Brain microvascular endothelial cell (primary cell): ENCODE data around the gene PTPN21.

Source experiments
- DNase-seq: peaks from one replicate; pipeline ENCODE4 v3.0.0-alpha.2; 2020
- H3K27ac ChIP-seq: fragments of 250-450 bp; sonication (Bioruptor Pico); 2 replicates; pipeline ENCODE4 v1.5.1; 2020; ENCODE audit warnings: mild to moderate bottlenecking, moderate library complexity
- H3K27me3 ChIP-seq: fragments of 250-450 bp; sonication (Bioruptor Pico); replicated peaks from 2 replicates; pipeline ENCODE4 v1.5.1; 2020; ENCODE audit warnings: mild to moderate bottlenecking
- H3K36me3 ChIP-seq: fragments of 250-450 bp; sonication (Bioruptor Pico); replicated peaks from 2 replicates; pipeline ENCODE4 v1.5.1; 2020; ENCODE audit warnings: mild to moderate bottlenecking
- H3K4me3 ChIP-seq: 2 replicates; pipeline ENCODE4 v1.5.1; 2011; ENCODE audit warnings: low read depth, mild to moderate bottlenecking, control low read depth, low read length, moderate library complexity
- CTCF ChIP-seq: IDR thresholded peaks from 2 replicates; pipeline ENCODE4 v1.5.1; 2011; ENCODE audit warnings: low read depth, mild to moderate bottlenecking, moderate library complexity, low read length, control low read depth, inconsistent platforms; ENCODE audit errors: missing control alignments
- in situ Hi-C: cut with HindIII; loops from 2 replicates; pipeline ENCODE4 v1.10.0; 2017; ENCODE audit warnings: low sequenced_read_pairs, low pct_ligation_motif_present

PTPN21 gene

GRCh38 chr14:88518592-88519512, 36.0 kb downstream of the PTPN21 start:
- in situ Hi-C loops = no loop called here
- H3K36me3 ChIP-seq = no peaks in the 10 kb centered on the region
- TF ChIP-seq CTCF = no peak

GRCh38 chr14:88516861-88517357, 37.9 kb downstream of the PTPN21 start:
- TF ChIP-seq CTCF = no peak
- H3K4me3 ChIP-seq = no peak overlapping the region
- DNase-seq = no peak
- in situ Hi-C loops = no loop called here
- no peak overlapping the region for H3K27ac ChIP-seq
- H3K27me3 ChIP-seq = no peaks in the 10 kb centered on the region
- H3K36me3 ChIP-seq = no peaks in the 10 kb centered on the region

More at GRCh38 chr14:88518592-88519512, 36.0 kb downstream of the PTPN21 start:
- H3K4me3 ChIP-seq = no peak overlapping the region
- H3K27me3 ChIP-seq = no peaks in the 10 kb centered on the region
- H3K27ac ChIP-seq = no peak overlapping the region
- DNase-seq = peak; percentile 69

GRCh38 chr14:88515499-88516221, 39.1 kb downstream of the PTPN21 start:
- no peak for TF ChIP-seq CTCF
- no peaks in the 10 kb centered on the region for H3K36me3 ChIP-seq
- H3K27ac ChIP-seq = no peak overlapping the region
- no peak for DNase-seq
- H3K4me3 ChIP-seq = no peak overlapping the region
- in situ Hi-C loops = no loop called here
- no peaks in the 10 kb centered on the region for H3K27me3 ChIP-seq

- TF ChIP-seq CTCF = no peak
- no peak for DNase-seq
- no peaks in the 10 kb centered on the region for H3K27me3 ChIP-seq
- in situ Hi-C loops = no loop called here
- H3K36me3 ChIP-seq = peaks cover 4% of the 10 kb centered on the region
- no peak overlapping the region for H3K4me3 ChIP-seq
- no peak overlapping the region for H3K27ac ChIP-seq
These were observed 47.6 kb downstream of the PTPN21 start for GRCh38 chr14:88507208-88507607.

- in situ Hi-C loops = no loop called here
- no peak for TF ChIP-seq CTCF
- DNase-seq = no peak
- no peak overlapping the region for H3K4me3 ChIP-seq
- peaks cover 18% of the 10 kb centered on the region for H3K36me3 ChIP-seq
- H3K27me3 ChIP-seq = no peaks in the 10 kb centered on the region
- H3K27ac ChIP-seq = no peak overlapping the region
These were observed 49.2 kb downstream of the PTPN21 start for GRCh38 chr14:88505621-88506020.
